Measurements from ENCODE around the gene ELMO1. TPM values are rescaled to one million over a fixed set of nuclear protein-coding genes. Genes with fewer than 3 reads are reported as not detected.

ELMO1 gene
- total and polyA plus RNA-seq, 12 donors: 7.5 to 46.8 (median 14.9) TPM

DNA sequence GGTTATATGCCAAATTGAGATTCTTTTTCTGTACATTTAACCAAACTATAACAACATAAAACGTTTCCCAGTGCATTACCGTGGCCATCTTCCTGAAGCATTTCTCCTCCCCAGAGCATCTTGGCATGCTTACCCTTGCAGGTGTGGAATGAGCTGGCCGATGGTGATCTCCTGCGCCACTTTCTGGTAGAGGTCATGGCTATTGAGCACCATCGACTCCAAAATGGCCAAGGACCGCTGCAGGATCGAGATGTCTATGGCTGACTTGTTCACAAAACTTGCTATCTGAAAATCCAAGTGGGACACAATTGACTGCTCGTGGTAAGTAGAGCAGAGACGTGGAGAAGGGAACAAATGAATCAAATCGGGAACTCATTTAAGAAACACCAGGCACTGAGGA, 223.9 kb downstream of the ELMO1 start:
- 89 to 91% (median 90%) methylated on average over 10 of the region's 10 CpGs for WGBS, 4 donors
- intact Hi-C loops (cut with DNase I): no loop called here
- no peaks in the 10 kb centered on the region for H3K4me1 ChIP-seq (replicated peaks in 1 of 2)
- no peaks in the 10 kb centered on the region for H3K36me3 ChIP-seq (replicated peaks in 1 of 2)
- no peak overlapping the region for H3K27ac ChIP-seq
- no peaks in the 10 kb centered on the region for H3K9me3 ChIP-seq (replicated peaks in 1 of 3)
- no peak overlapping the region for H3K4me3 ChIP-seq
- no peaks in the 10 kb centered on the region for H3K27me3 ChIP-seq
- TF ChIP-seq POLR2A (IDR thresholded peaks at IDR 0.05): no peak
- TF ChIP-seq, protein P1, sequence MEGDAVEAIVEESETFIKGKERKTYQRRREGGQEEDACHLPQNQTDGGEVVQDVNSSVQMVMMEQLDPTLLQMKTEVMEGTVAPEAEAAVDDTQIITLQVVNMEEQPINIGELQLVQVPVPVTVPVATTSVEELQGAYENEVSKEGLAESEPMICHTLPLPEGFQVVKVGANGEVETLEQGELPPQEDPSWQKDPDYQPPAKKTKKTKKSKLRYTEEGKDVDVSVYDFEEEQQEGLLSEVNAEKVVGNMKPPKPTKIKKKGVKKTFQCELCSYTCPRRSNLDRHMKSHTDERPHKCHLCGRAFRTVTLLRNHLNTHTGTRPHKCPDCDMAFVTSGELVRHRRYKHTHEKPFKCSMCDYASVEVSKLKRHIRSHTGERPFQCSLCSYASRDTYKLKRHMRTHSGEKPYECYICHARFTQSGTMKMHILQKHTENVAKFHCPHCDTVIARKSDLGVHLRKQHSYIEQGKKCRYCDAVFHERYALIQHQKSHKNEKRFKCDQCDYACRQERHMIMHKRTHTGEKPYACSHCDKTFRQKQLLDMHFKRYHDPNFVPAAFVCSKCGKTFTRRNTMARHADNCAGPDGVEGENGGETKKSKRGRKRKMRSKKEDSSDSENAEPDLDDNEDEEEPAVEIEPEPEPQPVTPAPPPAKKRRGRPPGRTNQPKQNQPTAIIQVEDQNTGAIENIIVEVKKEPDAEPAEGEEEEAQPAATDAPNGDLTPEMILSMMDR (IDR thresholded peaks at IDR 0.05): no peak
- no peak for DNase-seq

DNA sequence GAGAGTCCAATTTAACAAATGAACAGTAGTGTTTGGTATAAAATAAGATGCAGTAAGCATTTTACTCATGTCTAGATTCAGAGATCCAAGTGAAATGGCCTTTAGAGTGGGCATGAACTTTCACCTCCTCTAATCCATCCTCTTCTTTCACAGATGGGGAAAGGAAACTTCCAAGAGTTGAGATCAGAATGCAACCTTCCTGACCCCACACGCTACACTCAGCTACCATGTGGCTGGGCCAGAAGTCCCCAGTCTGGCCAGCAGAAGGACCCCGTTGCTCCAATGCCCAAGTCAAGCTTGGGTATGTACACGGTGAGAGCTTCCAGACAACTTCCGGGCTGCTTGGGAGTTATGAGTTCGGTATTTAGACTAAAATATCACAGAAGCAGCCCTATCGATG, 228.0 kb downstream of the ELMO1 start:
- no peaks in the 10 kb centered on the region for H3K9me3 ChIP-seq (replicated peaks in 1 of 3)
- no peak for DNase-seq
- WGBS, 4 donors: 74 to 92% (median 84%) methylated on average over 5 to 6 of the region's 6 CpGs
- H3K27ac ChIP-seq: no peak overlapping the region
- no peaks in the 10 kb centered on the region for H3K27me3 ChIP-seq
- intact Hi-C loops (cut with DNase I): no loop called here
- TF ChIP-seq POLR2A (IDR thresholded peaks at IDR 0.05): no peak
- TF ChIP-seq, protein P1 (IDR thresholded peaks at IDR 0.05): peak in 1 of 6 experiments; percentile 11
- H3K36me3 ChIP-seq (replicated peaks in 1 of 2): no peaks in the 10 kb centered on the region
- no peak overlapping the region for H3K4me3 ChIP-seq
- no peaks in the 10 kb centered on the region for H3K4me1 ChIP-seq (replicated peaks in 1 of 2)

DNA sequence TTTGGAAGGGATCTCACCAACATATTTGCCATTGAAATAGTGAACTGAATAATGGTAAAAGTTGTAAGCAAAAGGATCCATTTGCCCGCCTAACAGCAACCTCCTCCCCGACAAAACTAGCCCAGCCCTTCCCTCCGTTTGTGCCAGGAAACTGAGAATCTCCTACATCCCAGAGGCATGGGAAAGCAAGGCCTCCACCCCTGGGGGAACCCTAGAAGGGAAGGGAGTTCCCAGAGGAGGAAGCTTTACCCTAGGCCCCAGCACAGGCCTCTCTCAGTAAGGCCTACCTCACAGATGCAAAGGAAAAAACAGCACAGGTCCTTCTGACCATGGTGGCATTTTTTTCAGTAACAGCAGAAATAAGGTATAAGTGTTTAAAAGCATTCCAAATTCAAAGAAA, 229.7 kb downstream of the ELMO1 start:
- H3K4me3 ChIP-seq: no peak overlapping the region
- H3K27ac ChIP-seq: no peak overlapping the region
- H3K27me3 ChIP-seq: no peaks in the 10 kb centered on the region
- no peak for TF ChIP-seq POLR2A (IDR thresholded peaks at IDR 0.05)
- TF ChIP-seq, protein P1 (IDR thresholded peaks at IDR 0.05): no peak
- no peaks in the 10 kb centered on the region for H3K4me1 ChIP-seq (replicated peaks in 1 of 2)
- H3K9me3 ChIP-seq (replicated peaks in 1 of 3): no peaks in the 10 kb centered on the region
- intact Hi-C loops (cut with DNase I): loop anchor here (10.0 kb wide), 2 partner anchors 286 to 296 kb away; no protein-coding TSS in a partner anchor
- no peak for DNase-seq
- WGBS, 4 donors: 66 to 80% (median 72%) methylated on average over 3 of the region's 3 CpGs
- no peaks in the 10 kb centered on the region for H3K36me3 ChIP-seq (replicated peaks in 1 of 2)

DNA sequence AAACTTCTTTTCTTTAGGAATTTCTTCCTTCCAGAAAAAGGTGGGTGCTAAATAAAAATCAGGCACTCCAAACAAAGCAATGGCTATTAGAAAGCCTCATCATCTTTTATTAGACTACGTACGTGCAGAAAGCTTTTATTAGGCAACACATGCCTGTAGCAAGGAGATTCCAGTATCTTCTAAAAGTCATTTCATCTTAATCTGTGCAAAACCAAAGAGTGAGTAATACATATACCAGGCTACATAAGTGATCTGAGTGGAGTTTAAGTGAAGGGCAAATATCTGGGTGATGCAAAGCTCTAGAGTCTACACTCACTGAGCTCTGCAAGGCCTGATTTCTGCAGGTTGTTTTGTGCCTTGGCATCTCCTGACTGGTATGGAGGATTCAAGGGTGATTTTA, 231.7 kb downstream of the ELMO1 start:
- Histone ChIP-seq H3K9me3 (replicated peaks in 1 of 3) (no peaks in the 10 kb centered on the region), H3K4me3 (no peak overlapping the region), H3K27me3 (no peaks in the 10 kb centered on the region), H3K36me3 (replicated peaks in 1 of 2) (no peaks in the 10 kb centered on the region), H3K4me1 (replicated peaks in 1 of 2) (no peaks in the 10 kb centered on the region), H3K27ac (no peak overlapping the region)
- 34 to 75% (median 56%) methylated on average over 2 of the region's 2 CpGs for WGBS, 4 donors
- DNase-seq: no peak
- intact Hi-C loops (cut with DNase I): loop anchor here (10.0 kb wide), 2 partner anchors 288 to 298 kb away; no protein-coding TSS in a partner anchor
- TF ChIP-seq POLR2A (IDR thresholded peaks at IDR 0.05): no peak
- TF ChIP-seq, protein P1 (IDR thresholded peaks at IDR 0.05): no peak

Data from adrenal gland (tissue), 12 donors.